IPS-11a (cell line): ENCODE measurements around the gene ASNSD1.

ENCODE experiments used
- H3K4me3 ChIP-seq: one replicate; pipeline ENCODE4 v1.5.1; 2013; ENCODE audit warnings: low read depth, low read length, control low read depth

The ASNSD1 gene

DNA sequence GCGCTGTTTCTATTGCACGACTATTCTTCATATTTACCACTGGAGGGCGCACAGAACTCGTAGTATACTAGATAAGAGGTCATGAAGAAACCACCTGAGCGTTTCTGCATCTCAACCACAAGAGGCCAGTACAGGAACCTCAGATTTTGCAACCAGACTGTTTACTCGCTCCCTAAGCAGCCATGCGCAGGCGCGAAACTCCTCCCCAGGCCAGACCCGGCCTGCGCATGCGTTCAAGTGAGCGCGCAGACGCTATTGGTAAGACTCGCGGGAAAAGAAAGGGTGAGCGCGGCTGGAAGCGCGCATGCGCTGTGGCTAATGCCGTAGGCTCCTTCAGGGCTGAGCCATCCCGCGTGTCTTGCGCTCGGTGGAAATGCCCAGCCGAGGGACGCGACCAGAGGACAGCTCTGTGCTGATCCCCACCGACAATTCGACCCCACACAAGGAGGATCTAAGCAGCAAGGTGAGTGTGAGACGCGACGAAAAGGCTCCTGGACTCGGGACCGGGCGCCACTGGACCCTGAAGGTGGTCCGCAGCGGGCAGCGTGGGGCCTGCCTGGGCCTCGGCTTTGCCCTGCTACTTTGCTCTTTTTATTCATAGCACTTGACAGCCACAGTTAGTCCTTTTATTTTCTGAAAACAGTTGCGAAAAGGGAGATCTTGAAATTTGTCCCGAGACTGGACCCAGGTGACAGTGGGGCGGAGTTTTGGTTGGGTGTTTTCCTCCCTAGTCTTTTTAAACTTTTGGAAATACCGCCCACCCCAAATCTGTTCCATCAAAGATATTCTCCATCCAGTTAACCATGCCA is at the start of gene ASNSD1:
Gene ASNSD1, plus strand, starts transcription at position 312 of the 809 bp plus-strand sequence. CDS start 4,674 bp downstream, outside the sequence.
- H3K4me3 ChIP-seq = peak within 1 kb of the TSS; percentile 98

DNA sequence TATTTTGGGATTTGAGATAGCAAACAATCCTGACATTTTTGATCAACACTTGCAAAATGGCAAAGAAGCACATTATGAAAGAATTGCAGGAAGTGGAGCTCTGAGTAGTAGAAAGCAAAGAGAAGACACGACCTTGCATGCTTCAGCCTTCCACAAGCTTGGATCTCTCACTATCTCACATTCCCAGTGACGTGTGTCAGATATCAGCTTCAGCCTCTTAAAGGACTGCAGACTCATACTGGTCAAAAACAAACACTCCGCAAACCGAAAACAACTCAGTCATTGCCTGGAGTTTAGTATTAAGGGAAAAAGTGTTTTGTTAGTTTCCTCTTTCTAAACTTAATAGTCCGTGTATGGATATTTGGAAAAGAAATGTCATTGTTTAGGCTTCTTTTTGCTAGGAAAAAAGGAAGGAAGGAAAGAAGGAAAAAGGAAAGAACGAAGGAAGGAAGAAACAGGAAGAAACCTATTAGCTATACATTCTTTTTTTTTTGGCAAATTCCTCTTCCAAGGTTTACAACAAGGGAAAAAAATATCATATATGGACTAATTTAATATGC is 48.1 kb upstream of the ASNSD1 start:
- no peak overlapping the region for H3K4me3 ChIP-seq

DNA sequence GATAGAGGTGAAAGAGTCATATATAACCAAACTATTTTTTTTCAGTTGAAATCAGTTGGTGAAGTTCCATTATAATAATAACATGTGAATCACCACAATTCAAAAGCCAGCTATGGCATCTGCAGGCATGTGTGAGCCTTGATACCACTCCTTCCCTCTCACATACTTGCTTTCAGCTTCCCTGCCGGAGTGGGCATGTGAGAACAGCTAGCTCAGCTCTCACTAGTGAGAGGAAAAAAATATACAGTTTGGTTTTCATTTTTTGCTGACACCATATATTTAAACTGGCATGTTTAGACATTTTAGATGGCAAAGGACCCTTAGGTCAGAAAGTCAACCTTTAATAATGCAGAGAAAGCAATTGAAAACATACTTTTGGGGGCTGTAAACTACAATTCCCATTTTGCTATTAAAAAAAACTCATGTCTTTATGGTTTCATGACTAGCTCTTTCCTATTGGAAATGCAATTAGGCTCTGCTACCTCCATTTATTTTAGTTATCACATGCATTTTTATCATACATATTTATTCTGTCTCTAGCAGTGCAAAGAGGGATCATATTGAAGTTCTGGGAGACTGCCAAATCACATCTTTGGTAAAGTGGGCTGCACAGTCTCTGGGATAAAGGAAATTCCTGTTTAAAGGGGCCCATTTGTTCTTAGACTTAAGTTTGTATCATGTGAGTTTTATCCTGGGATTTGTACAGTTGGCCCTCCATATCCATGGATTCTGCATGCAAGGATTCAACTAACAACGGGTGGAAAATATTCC is 47.4 kb upstream of the ASNSD1 start:
- no peak overlapping the region for H3K4me3 ChIP-seq

DNA sequence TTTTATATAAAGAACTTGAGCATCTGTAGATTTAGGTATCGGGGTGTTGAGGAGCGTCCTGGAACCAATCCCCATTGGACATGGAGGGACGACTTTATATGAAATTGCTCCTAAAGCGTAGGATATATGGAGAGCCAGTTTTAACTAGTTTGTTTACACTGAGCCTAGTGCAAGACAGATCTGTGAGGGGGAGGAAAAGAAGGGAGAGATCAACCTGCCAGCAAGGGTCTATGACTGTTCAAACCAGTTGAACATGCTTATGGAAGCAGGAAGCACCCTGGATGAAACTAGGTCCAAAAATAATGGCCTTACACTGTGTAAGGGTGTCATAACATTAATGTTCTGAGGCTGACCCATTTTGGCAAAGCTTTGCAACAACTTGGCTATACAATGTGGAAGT is 46.7 kb upstream of the ASNSD1 start:
- no peak overlapping the region for H3K4me3 ChIP-seq

DNA sequence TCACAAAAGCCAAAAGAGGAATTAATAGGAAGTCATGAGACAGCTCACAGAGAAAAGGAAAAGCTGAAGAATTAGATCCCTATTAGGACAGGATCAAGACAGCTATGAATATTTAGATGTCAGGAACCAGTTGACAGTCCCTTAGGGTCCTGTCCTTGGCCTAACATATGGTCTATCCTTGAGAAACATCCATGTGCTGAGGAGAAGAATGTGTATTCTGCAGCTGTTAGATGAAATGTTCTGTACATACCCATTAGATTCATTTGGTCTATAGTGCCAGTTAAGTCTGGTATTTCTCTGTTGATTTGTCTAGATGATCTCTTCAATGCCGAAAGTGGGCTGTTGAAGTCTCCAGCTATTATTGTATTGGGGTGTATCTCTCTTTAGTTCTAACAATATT is 43.1 kb upstream of the ASNSD1 start:
- no peak overlapping the region for H3K4me3 ChIP-seq

DNA sequence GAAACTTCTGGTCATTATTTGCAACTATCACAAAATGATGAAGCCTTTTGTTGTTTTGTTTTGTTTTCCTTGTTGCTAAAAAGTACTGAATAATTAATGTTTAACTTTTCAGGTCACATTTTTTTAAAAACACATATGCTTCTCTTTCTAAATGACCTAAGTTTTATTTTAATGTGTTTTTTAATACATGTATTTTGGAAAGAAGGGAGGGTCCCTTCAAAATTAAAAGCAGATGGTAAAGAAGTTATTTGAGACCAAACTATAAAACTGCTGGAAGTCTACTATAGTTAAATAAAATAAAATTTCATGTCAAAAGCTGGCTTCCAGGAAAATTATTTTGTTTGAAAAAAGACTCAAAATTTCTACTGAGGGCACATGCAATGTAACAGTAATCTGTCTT is 39.5 kb upstream of the ASNSD1 start:
- no peak overlapping the region for H3K4me3 ChIP-seq

DNA sequence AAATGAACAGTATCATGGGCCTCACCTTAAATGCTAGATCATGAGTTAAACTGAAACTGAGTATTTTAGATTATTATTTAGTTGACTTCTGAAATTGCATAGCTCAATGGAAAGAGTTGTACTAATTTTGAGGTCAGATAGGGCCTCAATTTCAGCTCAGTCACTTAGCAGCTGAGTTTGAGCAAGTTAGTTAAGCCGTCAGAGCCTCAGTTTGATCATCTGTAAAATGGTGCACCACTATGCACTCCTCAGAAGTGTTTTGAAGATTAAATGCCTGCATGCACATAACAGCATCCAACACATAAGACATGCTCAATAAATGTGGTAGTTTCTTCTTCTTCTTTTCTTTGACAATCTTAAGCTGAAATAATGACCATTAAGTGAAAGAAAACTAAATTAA is 38.2 kb upstream of the ASNSD1 start:
- H3K4me3 ChIP-seq = no peak overlapping the region

DNA sequence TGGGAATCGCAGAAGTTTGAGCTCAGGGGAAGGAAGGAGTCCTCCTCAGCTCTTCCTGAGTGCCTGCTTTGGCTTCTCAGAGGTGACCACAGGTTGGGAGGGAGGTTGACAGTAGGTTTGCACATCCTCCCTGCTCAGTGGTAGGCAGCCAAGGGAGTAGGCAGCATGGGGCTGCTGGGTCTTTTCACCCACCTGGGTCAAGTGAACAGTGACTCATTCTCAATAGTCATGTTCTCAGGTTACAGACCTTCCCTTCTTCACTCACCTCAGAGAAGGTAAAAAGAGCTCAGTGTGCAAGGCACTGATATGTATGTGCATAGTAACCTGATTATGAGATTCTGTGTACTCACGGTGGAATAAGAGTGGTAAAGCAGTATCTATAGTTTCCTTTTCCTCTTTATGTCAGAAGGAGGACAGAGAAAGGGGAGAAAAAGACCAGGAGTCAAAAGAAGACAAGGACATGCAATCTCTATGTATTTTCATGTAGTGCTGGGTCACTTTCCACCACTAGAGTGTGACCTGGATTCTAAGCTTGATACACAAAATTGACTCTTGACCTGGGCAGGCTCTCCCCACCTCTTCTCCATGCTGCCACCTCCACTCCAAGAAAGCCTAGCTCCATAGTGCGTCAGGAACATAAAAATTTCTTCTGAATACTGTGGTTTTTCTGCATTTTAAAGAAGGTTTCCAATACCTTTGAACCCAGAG is 36.5 kb upstream of the ASNSD1 start:
- H3K4me3 ChIP-seq = no peak overlapping the region

DNA sequence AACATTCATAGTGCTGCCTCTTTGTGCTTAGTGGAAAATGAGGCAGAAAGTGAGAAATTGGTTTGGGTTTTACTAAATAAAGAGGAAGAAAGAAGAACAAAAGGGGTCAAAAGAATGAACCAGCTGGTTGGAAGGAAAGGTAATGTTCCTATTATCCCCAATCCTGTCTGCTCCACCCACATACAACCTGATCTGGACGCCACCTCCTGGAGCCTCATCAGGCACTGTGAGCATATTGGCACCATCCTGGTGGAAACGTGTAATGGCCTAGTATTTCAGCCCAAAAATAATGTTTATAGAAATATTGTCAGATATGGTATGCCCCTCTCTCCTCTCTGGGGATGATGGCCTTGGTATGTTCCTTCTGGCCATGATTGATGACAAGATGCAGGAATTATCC is 35.6 kb upstream of the ASNSD1 start:
- H3K4me3 ChIP-seq = no peak overlapping the region

DNA sequence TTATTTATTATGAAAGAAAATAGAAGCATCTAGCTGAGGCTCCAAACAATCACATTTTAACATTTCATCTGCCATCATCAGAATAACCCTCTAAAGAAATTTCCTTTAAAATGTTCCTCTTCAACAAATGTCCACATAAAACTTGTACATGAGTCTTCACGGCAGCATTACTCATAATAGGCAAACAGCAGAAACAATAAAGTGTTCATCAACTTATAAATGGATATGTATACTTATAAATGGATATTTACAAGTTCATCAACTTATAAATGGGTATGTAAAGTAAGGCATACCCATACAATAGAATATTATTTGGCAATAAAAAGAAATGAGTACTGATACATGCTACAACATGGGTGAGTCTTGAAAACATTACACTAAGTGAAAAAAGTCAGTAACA is 33.5 kb upstream of the ASNSD1 start:
- no peak overlapping the region for H3K4me3 ChIP-seq

DNA sequence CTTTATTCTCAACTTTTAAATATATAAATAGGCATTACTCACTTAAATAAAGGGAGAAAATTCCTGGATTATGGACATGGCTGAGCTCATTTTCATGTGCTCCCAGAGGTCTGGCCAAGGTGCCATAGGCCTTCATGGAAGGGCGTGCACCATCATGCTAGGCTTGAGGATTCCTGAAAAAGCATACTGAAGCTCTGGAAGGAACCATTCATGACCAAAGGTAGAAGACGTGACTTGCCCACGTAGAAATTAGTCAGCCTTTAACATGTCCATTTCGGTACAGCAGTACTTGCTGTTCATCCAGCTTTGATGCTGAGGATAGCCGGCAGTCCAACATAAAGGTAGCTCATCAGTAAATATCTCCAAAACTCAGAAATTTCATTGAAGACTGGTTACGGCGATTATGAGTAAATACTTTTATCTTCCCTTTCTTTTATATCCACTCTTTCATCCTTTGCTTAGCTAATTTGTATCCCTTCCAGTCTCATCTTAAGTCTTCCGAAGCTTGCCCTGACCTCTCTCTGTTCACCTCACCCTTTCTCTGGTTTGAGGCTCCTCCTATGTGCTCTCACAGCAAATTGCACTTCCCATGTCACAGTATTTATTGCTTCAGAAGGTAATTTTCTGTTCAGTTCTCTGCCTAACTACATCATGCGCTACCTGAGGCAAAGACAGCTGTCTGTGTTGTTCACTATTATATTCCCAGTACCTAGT is 32.3 kb upstream of the ASNSD1 start:
- no peak overlapping the region for H3K4me3 ChIP-seq

DNA sequence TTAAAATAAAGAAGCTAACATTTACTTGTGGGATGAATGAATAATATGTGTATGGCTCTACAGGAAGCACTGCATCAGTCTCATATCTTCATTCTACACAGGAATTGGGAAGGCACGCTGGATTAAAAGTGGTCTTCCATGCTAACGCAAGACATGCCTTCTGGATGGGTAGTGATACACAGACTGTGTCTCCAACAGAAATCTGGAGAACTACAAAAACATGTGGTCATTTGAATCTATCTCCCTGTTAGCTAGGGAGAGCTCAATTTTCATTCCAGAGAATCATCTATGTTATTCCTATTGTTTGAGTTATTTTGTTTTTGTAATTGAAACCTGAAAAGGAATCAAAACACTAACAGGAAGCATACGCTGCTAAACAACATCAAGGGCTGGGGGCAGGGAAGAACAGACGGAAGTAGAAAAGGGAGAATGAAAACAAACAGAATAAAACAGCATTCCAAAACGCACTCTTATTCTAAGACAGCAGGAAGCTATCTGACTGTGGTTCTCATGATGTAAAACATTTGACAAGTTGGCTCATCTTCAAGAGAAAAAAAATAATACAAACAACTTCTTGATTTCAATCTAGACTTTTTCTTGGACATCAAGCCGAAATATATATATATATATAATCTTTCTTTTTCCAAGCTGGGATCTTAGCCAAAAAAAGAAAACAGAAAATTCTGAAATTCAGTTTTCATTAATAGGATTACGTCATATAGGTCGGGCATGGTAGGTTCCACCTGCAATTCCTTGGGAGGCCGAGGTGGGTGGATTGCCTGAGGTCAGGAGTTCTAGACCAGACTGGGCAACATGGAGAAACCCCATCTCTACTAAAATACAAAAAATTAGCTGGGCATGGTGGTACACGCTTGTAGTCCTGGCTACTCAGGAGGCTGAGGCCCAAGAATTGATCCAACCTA is 31.5 kb upstream of the ASNSD1 start:
- no peak overlapping the region for H3K4me3 ChIP-seq

DNA sequence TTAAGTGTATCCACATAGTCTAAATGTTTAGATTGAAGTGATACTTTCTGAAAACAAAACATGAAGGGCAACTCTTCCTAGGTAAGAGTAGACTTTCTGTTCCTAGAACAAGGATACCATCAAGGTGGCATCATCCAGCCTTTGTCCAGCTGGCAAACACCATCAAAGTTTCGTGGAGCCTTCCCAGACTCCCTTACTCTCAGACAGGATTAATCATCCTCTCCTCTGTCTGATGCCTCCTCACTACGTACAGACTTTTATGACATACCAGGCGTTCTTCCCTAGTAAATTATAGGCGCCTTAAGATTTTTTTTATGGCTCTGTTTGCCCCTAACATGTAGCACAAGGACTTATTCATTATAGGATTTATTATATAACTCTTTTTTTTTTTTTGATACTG is 29.4 kb upstream of the ASNSD1 start:
- no peak overlapping the region for H3K4me3 ChIP-seq

DNA sequence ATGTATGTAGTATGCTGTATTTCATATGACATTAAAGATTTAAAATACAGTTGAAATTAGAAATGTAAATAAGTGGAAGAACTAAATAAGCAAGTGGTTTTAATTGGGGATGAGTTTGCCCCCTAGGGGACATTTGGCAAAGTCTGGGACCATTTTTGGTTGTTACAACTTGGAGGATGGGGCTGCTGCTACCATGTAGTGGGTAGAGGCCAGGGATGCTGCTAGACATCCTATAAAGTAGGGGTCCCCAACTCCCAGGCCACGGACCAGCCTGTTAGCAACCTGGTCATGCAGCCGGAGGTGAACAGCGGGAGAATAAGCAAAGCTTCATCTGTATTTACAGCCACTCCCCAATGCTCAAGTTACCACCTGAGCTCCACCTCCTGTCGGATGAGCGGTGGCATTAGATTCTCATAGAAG is 27.9 kb upstream of the ASNSD1 start:
- H3K4me3 ChIP-seq = no peak overlapping the region

DNA sequence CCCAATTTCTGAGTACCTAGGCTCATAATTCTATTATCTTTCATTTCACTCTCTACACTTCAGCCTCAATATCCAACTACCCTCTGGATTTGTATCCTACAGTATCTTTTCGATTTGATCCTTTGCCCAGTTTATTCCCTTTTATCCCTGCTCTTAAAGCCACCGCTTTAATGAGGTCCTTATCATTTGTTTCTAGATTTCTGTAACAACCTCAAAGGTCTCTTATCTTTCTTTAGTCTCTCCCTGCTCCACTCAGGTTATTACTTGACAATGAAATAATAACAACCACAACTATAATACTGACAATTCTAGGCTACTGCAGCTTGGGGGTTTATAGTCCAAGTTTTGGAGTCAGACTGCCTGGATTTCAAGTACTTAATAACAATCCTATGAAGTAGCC is 25.9 kb upstream of the ASNSD1 start:
- H3K4me3 ChIP-seq = no peak overlapping the region

DNA sequence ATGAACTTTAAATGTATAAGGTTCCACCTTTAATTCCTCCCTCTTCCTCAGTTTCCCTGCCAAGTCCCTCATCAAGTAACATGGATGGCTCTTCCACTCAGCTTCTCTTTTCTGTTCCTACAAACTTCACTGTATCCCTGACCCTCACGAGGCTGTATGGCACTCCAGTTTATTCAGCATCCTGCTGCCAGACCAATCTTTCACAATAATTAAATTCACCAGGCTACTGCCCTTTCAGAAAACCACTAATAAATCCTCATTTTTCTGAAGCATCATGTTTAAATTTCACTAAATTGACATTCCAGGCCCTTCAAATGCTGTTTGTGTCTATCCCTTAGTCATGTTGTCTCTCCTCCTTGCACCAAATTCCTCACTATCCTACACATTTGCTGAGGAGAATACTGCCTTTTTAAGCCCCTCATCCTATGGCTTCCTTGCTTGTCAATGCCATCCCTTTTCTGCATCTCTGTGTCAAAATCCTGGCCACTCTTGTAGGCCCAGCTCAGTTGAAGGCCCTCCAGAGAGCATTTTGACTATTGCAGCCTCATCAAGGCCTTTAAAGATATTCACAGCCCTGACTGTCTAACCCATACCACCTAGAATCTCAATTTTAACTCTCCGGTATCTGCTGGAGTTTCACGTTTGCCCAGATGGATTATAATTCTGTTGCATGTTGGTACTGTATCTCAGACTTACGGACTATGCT is 22.8 kb upstream of the ASNSD1 start:
- no peak overlapping the region for H3K4me3 ChIP-seq

DNA sequence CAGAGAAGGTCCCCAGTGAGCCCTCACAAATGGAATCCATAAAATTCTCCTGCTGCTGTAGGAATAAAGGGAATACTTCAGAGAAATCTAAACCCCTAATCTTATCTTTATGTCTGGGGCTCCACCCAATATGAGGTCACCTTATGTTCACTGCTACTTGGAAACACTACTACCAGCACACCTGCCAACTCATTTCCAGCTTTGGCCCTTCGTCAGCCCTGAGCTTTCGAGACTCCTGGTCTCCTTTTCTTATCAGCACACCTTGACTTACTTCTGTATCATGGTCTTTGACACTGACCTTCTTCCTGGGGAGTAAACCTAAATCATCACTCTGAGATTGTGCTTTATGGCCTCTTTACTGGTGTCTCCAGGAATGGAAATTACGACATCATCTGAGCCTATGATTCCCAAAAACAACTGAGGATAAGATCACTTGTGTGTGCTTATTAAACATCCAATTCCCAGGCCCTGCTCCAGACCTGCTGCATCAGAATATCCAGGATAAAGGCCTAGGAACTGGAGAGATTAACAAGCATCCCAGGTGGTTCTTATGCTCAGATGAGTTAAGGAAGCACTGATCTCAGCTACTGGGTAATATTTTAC is 22.2 kb upstream of the ASNSD1 start:
- H3K4me3 ChIP-seq = no peak overlapping the region

DNA sequence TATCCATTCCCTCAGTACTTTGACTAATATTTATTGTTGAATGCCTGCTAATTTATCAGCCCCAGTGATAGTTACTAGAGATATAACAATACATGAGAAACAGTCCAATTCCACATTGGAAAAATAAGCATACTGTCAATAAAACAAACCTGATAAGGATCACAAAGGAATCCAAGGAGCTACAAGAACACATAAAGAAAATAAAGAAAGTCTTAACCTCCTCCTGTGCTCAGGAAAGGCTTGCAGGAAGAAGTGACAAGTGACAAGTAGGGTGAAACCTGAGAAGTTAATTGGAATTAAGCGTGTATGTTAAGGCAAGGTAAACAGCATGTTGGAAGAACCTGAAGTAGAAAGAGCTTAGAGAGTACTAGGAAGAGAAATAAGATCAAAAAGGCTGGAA is 20.3 kb upstream of the ASNSD1 start:
- H3K4me3 ChIP-seq = no peak overlapping the region

DNA sequence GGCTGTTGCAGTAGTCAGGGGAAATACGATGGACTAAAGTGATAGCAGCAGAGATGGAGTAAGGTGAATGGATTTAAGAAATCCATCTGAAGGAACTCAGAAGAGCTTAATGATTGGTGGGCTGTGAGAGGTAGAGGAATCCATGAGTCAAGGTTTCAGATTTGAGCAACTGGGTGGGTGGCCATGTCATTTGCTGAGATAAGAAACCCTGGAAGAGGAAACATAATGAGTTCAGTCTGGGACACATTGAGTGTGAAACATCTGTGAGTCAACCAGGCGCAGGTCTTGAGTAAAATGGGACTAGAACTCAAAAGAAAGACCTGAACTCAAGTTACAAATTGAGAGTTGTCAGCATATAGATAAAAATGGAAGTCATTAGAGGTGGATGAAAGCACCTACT is 19.7 kb upstream of the ASNSD1 start:
- H3K4me3 ChIP-seq = no peak overlapping the region
